HG03064 (cell line): Measurements from ENCODE around the gene ELOVL2.
"Not testable (repeated sequence)": the region's sequence is repeated elsewhere in the genome, so short reads cannot be mapped to it uniquely, and the experiment has no call there.

Experiments
- ATAC-seq: cut with Tn5 transposase; IDR thresholded peaks from one replicate; pipeline ENCODE4 v1.9.1; 2021; ENCODE audit warnings: low read depth; ENCODE audit not compliant: unreplicated experiment

The ELOVL2 gene

GRCh38 chr6:11025130-11025529, 19.0 kb downstream of the ELOVL2 start:
- no peak for ATAC-seq

GRCh38 chr6:11023032-11023431, 21.1 kb downstream of the ELOVL2 start:
- ATAC-seq = no peak

GRCh38 chr6:11021714-11022113, 22.4 kb downstream of the ELOVL2 start:
- no peak for ATAC-seq

- no peak for ATAC-seq
Measured at GRCh38 chr6:11021003-11021402, 23.1 kb downstream of the ELOVL2 start.

- no peak for ATAC-seq
Measured at GRCh38 chr6:11018225-11018624, 25.9 kb downstream of the ELOVL2 start.

- no peak for ATAC-seq
Measured at GRCh38 chr6:11017090-11017489, 27.0 kb downstream of the ELOVL2 start.

- ATAC-seq = no peak
Measured at GRCh38 chr6:11016452-11016851, 27.7 kb downstream of the ELOVL2 start.

GRCh38 chr6:11015102-11015501, 29.0 kb downstream of the ELOVL2 start:
- no peak for ATAC-seq

- no peak for ATAC-seq
Measured at GRCh38 chr6:11013721-11014070, 30.4 kb downstream of the ELOVL2 start.

GRCh38 chr6:11012976-11013720, 31.0 kb downstream of the ELOVL2 start:
- ATAC-seq = no peak

GRCh38 chr6:11012295-11012754, 31.8 kb downstream of the ELOVL2 start:
- no peak for ATAC-seq

- ATAC-seq = no peak
Measured at GRCh38 chr6:11011787-11012234, 32.3 kb downstream of the ELOVL2 start.

- no peak for ATAC-seq
Measured at GRCh38 chr6:11009353-11009752, 34.8 kb downstream of the ELOVL2 start.

GRCh38 chr6:11008821-11009220, 35.3 kb downstream of the ELOVL2 start:
- ATAC-seq = no peak

GRCh38 chr6:11007715-11008608, 36.1 kb downstream of the ELOVL2 start:
- no peak for ATAC-seq

GRCh38 chr6:11006061-11006460, 38.0 kb downstream of the ELOVL2 start:
- no peak for ATAC-seq

GRCh38 chr6:11003297-11003696, 40.8 kb downstream of the ELOVL2 start:
- ATAC-seq = not testable (repeated sequence)

- no peak for ATAC-seq
Measured at GRCh38 chr6:11002176-11002575, 41.9 kb downstream of the ELOVL2 start.

GRCh38 chr6:10999994-11000393, 44.1 kb downstream of the ELOVL2 start:
- ATAC-seq = no peak

GRCh38 chr6:10995114-10995707, 48.9 kb downstream of the ELOVL2 start:
- ATAC-seq = no peak

GRCh38 chr6:10993896-10994295, 50.2 kb downstream of the ELOVL2 start:
- no peak for ATAC-seq
